ENCODE results near the gene SPINDOC.
A peak's percentile ranks its signal among the peaks of the same experiment; 100 is the strongest.
"Not testable (repeated sequence)": the region's sequence is repeated elsewhere in the genome, so short reads cannot be mapped to it uniquely, and the experiment has no call there.

The SPINDOC gene

GRCh38 chr11:63791495-63792167 is 21.6 kb upstream of the SPINDOC start:
- no peak for DNase-seq (ENCODE audit: low spot score)

- DNase-seq (ENCODE audit: low spot score), result no peak
Measured at GRCh38 chr11:63793161-63793560, 20.1 kb upstream of the SPINDOC start.

- no peak for DNase-seq (ENCODE audit: low spot score)
Measured at GRCh38 chr11:63795066-63795465, 18.2 kb upstream of the SPINDOC start.

- no peak for DNase-seq (ENCODE audit: low spot score)
Measured at GRCh38 chr11:63800921-63801320, 12.3 kb upstream of the SPINDOC start.

- DNase-seq (ENCODE audit: low spot score), result no peak
Measured at GRCh38 chr11:63802637-63803414, 10.4 kb upstream of the SPINDOC start.

- DNase-seq (ENCODE audit: low spot score), result no peak
Measured at GRCh38 chr11:63804259-63804658, 9.0 kb upstream of the SPINDOC start.

GRCh38 chr11:63805844-63806415 is 7.3 kb upstream of the SPINDOC start:
- no peak for DNase-seq (ENCODE audit: low spot score)

GRCh38 chr11:63810383-63810782 is 2.9 kb upstream of the SPINDOC start:
- not testable (repeated sequence) for DNase-seq (ENCODE audit: low spot score)

GRCh38 chr11:63811522-63811921 is 1.7 kb upstream of the SPINDOC start:
- DNase-seq (ENCODE audit: low spot score), result no peak

GRCh38 chr11:63813563-63814382 is 517 bp downstream of the SPINDOC start:
- peak; percentile 39 for DNase-seq (ENCODE audit: low spot score)

GRCh38 chr11:63814383-63814736 is 1.1 kb downstream of the SPINDOC start:
- no peak for DNase-seq (ENCODE audit: low spot score)

- DNase-seq (ENCODE audit: low spot score), result no peak
Measured at GRCh38 chr11:63816166-63816565, 2.9 kb downstream of the SPINDOC start.

GRCh38 chr11:63816732-63817131 is 3.5 kb downstream of the SPINDOC start:
- DNase-seq (ENCODE audit: low spot score), result no peak

- no peak for DNase-seq (ENCODE audit: low spot score)
Measured at GRCh38 chr11:63817758-63818498, 4.7 kb downstream of the SPINDOC start.

GRCh38 chr11:63818609-63819008 is 5.4 kb downstream of the SPINDOC start:
- no peak for DNase-seq (ENCODE audit: low spot score)

GRCh38 chr11:63821411-63821810 is 8.2 kb downstream of the SPINDOC start:
- DNase-seq (ENCODE audit: low spot score), result no peak

GRCh38 chr11:63826471-63827190 is 13.4 kb downstream of the SPINDOC start:
- no peak for DNase-seq (ENCODE audit: low spot score)

GRCh38 chr11:63829823-63830489 is 16.7 kb downstream of the SPINDOC start:
- DNase-seq (ENCODE audit: low spot score), result no peak

GRCh38 chr11:63831326-63831725 is 18.1 kb downstream of the SPINDOC start:
- no peak for DNase-seq (ENCODE audit: low spot score)

- no peak for DNase-seq (ENCODE audit: low spot score)
Measured at GRCh38 chr11:63832336-63832735, 19.1 kb downstream of the SPINDOC start.

All from putamen (tissue), 1 donor.